A204.1 (cell line): ENCODE measurements around the gene PGK2.
"Not testable (repeated sequence)": the region's sequence is repeated elsewhere in the genome, so short reads cannot be mapped to it uniquely, and the experiment has no call there.

ENCODE experiments used
- FAIRE-seq: peaks from 2 replicates; lab custom pipeline; 2012; peaks lifted over from hg19 to GRCh38; lab: Jason Lieb, UNC

PGK2 gene

GRCh38 chr6:49787176-49787575 is at the start of gene PGK2:
TSS of gene PGK2 (minus strand) at chr6:49787285. CDS start at chr6:49787187, 98 bp downstream.
- no peak for FAIRE-seq

GRCh38 chr6:49835140-49835539 is 48.1 kb upstream of the PGK2 start:
- FAIRE-seq: no peak

- no peak for FAIRE-seq
These were observed 46.3 kb upstream of the PGK2 start for GRCh38 chr6:49833386-49833785.

GRCh38 chr6:49826743-49827406 is 39.8 kb upstream of the PGK2 start:
- no peak for FAIRE-seq

GRCh38 chr6:49815166-49815565 is 28.1 kb upstream of the PGK2 start:
- no peak for FAIRE-seq

GRCh38 chr6:49813248-49813647 is 26.2 kb upstream of the PGK2 start:
- no peak for FAIRE-seq

GRCh38 chr6:49806145-49806544 is 19.1 kb upstream of the PGK2 start:
- no peak for FAIRE-seq

- FAIRE-seq: no peak
These were observed 18.2 kb upstream of the PGK2 start for GRCh38 chr6:49805246-49805645.

- no peak for FAIRE-seq
These were observed 14.4 kb upstream of the PGK2 start for GRCh38 chr6:49801525-49801924.

GRCh38 chr6:49799090-49799489 is 12.0 kb upstream of the PGK2 start:
- no peak for FAIRE-seq

- FAIRE-seq: not testable (repeated sequence)
These were observed 9.9 kb upstream of the PGK2 start for GRCh38 chr6:49796842-49797455.

GRCh38 chr6:49790341-49790740 is 3.3 kb upstream of the PGK2 start:
- FAIRE-seq: no peak

GRCh38 chr6:49784272-49784671 is 2.8 kb downstream of the PGK2 start:
- no peak for FAIRE-seq

GRCh38 chr6:49782725-49783124 is 4.4 kb downstream of the PGK2 start:
- FAIRE-seq: no peak

GRCh38 chr6:49782293-49782692 is 4.8 kb downstream of the PGK2 start:
- FAIRE-seq: no peak

- FAIRE-seq: no peak
These were observed 10.6 kb downstream of the PGK2 start for GRCh38 chr6:49776444-49776843.

- no peak for FAIRE-seq
These were observed 12.0 kb downstream of the PGK2 start for GRCh38 chr6:49775043-49775442.

GRCh38 chr6:49772285-49772684 is 14.8 kb downstream of the PGK2 start:
- no peak for FAIRE-seq

- FAIRE-seq: no peak
These were observed 20.3 kb downstream of the PGK2 start for GRCh38 chr6:49766762-49767161.

- FAIRE-seq: no peak
These were observed 22.4 kb downstream of the PGK2 start for GRCh38 chr6:49764571-49765236.

GRCh38 chr6:49744259-49744658 is 42.8 kb downstream of the PGK2 start, which contains the start of gene CRISP3:
TSS of gene CRISP3 (minus strand) at chr6:49744388. CDS start at chr6:49744367, 21 bp downstream.
- FAIRE-seq: no peak

GRCh38 chr6:49743429-49743828 is 43.7 kb downstream of the PGK2 start:
- no peak for FAIRE-seq

- no peak for FAIRE-seq
These were observed 47.7 kb downstream of the PGK2 start for GRCh38 chr6:49739423-49739822.
